Activated CD4-positive, alpha-beta T cell treated with anti-CD3 and anti-CD28 coated beads, Interleukin-2, amount 50 U/mL, for 1 hour (primary cell): ENCODE data around the gene IQSEC3.
"Not testable (repeated sequence)": the region's sequence is repeated elsewhere in the genome, so short reads cannot be mapped to it uniquely, and the experiment has no call there.

Experiments
- DNase-seq: peaks from one replicate; pipeline ENCODE4 v3.0.0-alpha.2; 2020

IQSEC3 gene

DNA sequence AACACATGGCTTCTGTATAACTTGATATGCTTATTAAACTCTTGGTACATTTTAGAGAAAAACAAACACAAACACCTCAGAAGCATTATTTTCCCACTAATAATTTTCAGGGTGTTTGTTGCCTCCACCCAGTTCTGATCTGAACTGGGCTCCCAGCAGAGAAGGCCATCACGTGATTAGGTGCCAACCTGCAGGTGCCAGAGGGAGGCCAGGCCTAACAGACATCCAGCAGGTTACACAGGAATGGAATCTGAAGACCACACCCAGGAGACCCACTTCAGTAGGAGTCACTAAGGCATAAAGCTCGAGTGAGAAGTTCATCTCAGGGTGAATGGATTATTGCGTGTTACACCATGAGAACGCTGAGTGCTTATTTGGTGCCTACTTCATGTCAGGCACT, 138.5 kb downstream of the IQSEC3 start:
- no peak for DNase-seq

DNA sequence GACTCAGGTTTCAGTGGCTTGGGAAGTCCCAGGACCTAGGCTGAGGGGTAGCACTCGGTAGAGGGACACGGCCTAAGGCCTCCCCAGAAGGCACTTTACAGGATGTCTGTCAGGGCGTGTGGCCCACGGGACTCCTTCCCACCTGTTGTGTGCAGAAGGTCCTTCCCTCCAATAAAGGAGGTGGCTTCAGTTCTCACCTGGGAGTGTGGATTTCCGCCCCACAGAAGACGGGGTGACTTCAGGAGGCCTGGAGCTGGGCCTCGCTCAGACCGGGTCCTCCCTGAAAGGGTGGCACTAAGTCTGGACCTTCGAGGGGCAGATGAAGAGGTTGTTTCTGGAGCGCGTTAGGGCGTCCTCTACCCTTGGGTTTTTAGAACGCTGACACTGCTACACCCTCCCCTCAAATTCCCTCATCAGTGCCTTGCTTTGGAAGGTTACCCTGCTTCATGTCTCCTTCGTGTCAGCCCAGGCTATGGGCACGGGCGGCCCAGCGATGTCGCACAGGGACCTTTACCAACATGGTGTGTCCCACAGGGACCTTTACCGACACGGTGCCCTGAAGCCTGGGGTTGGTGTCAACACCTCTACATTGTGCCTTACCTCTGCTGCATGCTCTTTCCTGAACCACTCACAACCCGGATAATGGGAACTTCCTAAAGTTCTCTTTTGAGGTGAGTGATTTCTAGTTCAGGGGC, 140.3 kb downstream of the IQSEC3 start:
- no peak for DNase-seq

DNA sequence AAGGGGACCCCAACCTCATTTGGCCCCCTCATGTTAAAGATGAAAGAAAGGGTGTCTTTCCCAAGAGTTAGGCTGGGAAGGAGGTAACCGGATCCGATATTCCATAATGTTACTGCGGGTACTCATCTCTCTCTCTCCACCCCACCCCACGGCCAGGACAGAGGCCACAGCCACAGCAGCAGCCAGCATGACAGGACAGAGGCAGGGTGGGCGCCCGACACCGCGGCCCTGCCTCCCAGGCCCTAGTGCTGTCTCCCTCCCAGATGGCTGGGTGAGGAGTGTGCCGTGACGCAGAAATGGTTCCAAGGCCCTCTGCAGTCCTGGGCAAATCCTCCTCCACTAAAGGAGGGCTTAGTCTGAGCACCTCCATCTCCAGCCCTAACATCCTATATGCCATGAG, 141.2 kb downstream of the IQSEC3 start:
- no peak for DNase-seq

DNA sequence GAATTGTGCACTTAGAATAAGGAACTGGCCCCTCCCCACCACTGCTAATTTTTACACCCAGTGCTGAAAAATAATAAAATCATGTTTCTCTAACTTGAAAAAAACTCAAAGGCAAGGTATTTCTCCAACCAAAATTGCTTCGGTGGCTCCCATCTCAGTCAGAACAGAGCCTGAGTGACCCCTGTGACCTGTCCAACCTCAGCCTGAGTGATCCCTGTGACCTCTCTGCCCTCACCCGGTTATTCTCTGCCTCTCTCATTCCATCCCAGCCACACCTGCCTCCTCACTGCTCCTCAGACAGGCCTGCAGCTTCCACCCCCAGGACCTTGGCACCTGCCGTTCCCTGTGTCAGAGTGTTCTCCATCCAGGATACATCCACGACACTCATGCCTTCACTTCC, 142.2 kb downstream of the IQSEC3 start:
- DNase-seq, result no peak

DNA sequence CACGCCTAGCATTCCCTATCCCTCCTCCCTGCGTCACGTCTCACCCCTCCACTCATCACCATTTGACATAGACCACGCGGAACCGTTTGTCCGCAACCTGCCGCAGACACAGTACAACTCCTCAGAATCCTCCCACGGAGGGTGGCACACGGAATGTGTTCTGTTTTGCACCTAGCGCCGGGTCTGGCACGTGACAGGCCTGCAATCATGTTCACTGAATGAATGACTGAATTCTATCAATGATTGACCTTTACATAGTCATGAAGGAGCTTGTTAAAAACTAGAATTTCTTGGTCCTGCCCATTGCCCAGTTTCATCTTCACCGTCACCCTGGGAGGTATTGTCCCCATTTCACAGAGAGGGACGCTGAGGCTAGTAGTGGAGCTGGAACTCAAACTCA, 142.7 kb downstream of the IQSEC3 start:
- DNase-seq, result no peak

DNA sequence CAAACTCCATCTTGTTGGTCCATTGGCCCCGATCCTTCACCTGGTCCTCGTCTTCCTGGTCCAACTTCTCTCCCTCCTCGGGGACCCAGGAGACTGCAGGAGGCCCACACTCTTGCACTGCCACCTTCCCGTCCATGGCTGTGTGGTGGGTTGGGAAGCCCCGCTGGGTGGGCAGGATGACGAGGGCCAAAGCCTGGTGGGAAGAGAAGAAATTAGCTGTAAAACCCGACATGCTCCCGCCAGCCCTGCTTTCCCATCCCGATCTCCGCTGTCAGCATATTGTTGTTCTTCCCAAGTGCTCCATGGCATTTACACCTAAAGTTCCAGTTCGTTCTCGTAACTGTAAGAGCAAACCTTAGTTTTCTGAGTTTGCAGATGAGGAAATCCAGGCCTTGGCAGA, 143.3 kb downstream of the IQSEC3 start:
- no peak for DNase-seq

DNA sequence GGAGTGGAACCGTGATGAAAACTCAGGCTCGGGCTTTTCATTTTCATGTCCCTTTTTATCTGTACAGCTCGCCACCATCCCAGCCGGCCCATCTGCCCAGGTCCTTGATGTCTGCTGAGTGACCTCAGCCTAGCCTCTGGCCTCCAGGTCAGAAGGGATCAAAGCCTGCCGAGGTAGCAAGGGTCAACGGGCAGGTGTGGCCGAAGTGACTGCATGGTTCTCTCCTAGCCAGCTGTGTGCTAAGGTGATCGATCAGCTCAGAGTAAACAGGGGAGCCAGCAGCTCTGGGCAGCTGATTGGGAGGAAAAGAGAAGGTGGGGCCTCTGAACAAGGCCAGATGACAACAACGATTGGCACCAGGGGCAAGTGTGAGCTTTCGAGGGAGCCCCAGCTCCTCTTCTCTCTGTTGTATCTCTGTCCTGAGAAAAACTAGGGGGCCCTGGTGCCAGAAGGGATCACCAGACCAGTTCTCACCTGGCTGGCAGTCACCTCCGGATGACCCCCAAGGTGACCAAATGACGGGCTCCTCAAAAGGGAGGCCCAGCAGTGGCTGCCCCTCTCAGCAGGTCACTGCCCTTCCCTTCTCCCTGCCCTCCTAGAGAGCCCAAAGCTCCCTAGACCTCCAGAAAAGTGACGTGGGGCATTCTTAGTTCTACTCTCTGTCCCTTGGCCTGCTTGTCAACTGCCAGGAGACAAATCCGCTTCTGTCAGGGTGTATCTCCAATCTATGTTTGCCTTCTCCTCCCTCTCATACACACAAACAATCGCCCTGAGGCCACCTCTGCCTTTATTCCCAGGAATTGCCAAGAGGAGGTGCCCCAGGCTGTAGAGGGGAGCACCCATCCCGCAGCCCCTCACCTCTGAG, 143.9 kb downstream of the IQSEC3 start:
- DNase-seq, result no peak

DNA sequence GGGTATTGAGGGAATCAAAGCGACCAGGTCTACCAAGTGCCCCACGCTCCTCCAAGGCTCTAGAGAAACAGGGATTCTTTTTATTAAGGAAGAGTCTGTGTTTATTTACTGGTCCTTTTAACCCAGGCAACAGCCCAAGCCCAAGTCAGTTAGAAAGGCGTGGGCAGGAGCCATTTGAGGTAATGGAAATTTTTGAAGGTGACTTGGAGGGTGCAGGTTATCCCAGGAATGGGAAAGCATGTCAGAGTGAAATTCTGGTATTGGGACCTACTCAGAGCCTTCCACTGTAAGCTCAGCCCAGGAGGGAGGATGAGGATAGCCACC, 144.5 kb downstream of the IQSEC3 start:
- DNase-seq, result no peak

DNA sequence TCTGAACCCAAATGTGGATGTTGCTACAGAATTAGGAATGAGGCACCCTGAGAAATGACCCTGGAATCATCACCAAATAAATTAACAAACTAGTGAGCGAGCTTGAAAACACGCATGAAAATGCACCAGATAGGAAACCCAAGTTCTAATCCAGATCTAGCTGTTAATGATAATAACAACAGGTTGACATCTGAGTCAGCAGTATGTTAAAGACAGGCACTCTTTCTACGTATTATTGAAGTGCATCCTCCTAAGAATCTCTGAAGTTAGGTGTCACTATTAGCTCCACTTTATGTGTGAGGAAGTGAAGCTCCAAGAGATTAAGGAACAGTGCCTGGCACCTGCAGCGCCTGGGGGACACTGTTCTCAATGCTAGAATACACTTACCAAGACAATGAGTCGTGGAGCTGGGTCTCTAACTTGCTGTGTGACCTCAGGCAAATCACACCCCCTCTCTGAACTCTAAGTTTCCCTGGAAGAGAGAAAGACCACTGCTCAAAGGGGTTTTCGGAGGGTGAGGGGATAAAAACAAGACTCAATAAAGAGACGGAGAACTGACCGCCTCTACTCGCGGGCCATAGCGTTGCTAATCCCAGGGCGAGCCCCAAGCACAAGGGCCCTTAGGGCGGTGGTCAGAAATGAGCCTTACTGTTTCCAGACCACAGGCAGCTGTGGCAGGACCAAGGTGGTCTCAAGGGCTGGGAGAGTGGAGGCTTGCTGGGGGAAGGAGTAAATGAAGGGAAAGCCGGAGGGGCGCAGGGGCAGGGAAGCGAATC, 145.3 kb downstream of the IQSEC3 start:
- DNase-seq, result no peak

DNA sequence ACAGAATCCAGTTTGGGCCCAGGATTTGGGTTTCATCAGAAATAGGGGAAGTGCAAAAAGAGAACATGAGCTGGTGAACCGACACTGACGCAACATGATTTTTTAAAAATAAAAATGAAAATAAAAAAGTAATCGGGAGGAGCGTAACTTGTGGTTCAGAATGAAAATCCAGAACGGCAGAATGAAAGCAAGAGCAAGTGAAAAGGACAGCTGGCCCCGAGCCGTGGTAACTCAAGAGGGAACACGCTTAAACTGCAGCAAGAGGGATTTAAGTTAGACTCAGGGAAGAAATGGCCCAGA, 145.8 kb downstream of the IQSEC3 start:
- DNase-seq, result no peak

DNA sequence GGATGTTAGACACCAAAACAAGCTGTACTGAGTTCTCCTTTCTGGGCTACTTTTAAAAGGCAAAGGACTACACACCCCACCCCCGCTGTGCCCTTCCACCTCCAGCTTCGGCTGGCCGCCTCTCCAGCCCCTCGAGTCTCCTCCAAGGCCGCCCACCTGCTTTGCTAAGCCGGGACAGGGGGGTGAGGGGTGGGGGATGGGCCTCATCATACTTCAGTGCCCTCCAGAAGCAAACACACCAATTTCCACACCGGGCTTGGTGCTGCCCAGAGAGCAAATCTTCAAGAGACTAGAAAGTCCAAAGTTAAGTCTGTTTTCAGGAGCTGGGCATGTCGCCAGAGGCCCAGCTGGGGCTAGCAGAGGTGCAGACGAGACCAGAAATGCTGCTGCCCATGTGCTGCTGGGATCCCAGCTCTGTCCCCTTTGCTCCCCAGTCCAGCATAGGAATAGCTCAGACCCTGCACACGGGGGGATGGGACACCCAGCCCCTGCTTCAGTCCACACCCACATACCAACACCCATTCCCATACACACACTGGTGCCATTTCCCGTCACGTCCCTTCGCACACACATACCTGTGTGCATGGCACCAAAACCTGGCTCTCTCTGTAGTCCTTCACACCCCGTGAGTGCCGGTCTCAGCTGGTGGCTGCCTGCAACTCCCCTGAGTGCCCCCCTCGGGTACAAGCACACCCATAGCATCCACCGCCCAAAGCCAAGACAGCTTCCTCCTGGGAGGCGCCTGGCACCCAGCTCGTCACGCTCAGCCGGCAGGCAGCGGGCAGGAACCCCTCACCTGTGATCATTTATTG, 146.4 kb downstream of the IQSEC3 start:
- DNase-seq, result no peak

DNA sequence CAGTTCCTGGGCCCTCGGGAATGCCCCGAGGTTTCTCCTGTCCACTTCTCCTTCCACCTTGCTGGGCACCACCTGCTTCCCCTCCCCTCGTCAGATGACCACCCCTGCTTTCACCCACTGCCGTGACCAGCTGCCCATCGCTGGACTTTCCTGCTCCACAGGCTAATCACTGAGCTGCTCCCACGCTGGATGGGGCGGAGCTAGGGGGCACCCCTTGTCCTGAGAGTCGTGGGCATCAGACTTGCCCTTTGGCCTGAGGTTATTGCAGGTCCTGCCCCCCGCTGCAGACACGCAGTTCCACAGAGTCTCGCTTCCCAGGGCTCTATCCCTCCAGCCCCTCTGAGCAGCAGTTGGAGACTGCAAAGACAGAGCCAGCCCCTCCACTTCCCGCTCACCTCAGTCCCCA, 147.0 kb downstream of the IQSEC3 start:
- DNase-seq, result no peak

DNA sequence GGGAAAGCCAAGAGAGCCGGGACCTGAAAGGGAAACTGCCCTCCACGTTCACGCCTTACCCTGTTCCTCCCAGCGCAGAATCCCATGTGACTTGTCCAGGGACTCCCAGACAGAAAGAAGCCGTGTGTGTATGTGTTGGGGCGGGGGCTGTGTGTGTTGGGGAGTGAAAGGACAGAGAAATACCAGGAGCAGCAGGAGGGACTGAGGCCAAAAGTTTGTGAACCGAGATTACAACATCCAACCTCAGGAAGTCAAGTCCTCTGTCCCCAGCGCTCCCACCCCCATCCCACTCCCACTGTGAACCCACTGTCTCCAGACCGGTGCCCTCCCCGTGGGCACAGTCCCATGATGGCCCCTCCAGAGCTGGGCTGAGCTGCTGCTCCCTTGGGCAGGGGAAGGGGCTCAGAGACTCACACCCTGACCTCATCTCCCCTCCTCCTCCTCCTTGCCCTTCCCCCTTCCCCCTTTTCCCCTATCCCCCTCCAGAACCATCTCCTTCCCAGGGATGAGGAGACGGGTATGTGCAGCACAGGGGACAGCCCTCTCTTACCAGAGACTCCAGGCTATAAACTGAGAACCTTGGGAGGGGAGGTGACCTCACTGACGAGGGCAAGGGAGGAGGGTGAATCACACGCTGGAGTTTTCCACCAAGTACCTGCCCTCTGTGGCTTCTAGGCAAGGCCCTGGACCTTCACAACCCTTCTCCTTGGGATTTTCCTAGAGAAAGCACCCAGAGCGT, 147.6 kb downstream of the IQSEC3 start, which contains the start of gene SLC6A12:
TSS of gene SLC6A12 (minus strand) at position 155 of the 739 bp plus-strand sequence. CDS start 4,171 bp downstream, outside the sequence.
- DNase-seq, result no peak

DNA sequence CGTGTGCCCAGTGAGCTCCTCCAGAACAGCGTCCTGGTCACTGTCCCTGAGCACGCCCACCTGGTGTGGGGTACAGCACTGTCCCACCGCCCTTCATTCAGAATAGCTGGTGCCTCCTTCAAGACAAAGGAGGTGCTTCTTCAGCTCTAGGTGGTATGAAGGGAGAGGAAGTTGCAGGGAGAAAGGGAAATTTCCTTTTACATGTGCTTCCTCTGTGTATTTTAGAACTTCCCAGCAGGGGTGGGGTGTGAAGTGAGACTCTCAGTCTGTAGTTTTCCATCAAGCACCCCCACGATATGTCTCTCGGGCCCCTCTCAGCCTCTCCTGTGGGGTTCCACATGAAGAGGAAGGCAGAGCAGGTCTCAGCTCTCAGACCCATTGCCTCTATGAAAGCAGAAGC, 148.5 kb downstream of the IQSEC3 start:
- DNase-seq, result no peak

DNA sequence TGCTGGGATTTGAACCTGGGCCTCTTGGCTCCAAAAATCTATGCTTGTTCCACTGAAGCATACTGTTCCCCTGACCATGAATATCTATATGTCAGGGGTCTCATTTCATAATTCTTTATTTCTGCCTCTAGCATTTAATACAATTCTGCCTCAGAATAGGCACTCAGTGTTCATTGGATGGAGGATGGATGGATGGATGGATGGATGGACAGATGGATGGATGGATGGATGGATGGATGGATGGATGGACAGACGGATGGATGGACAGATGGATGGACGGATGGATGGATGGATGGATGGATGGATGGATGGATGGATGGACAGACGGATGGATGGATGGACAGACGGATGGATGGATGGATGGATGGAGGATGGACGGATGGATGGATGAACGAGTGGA, 150.5 kb downstream of the IQSEC3 start:
- DNase-seq, result not testable (repeated sequence)

DNA sequence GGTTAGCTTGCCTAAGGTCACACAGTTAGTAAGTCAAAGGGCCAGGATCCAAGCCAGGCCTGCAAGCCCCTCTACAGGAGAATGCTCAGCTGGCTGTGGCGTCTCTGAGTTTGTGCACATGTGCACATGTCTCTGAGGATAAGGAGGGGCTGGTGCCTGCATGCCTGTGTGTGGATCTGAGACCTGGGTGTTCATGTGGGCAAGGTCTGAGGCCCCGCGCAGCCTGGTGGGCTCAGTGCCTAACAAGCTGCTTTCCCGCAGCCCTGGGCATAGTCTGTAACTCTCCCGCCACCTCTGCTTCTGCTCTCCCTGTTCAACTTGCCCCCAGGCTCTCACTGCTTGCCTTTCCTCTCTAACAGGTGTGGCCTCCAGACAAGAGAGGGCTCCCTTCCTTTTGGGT, 151.7 kb downstream of the IQSEC3 start:
- no peak for DNase-seq

DNA sequence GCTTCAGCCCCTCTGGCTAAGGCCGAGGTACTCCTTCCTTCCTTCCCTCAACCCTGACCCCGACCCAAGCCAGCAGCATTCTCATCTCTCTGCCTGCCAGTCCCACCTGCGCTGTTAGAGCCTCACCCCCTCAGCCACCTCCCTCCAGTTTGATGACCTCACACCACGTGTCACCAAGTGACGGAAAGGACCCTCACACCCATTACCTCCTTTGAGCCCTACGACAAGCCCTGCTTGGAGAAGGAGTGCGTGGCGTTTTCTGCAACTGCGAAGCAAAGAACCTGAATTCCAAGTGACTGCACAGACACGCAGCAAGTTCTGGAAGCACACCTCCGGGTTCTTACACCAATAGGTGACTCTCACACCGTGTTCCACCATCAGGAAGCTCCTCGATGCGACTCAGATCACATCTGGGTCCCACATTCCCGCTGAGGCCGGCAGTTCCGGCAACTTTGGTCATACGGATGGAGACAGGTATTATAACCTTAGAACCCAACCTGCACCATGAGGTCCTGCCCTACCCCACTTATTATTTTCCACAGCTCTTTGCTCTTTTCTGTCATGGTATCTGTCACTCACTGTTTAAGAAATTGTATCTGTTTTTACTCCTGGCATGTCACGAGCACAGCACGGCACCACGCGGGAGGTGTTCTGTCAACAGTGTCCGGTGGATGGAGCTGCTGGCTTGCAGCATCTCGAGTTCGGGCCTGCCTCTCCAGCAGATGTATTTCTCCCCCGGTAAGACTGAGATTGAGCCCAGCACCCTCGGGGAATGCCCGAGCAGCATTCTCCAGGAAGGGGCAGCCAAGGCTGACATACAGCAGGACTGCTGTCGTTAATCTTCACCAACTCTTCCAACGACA, 152.4 kb downstream of the IQSEC3 start:
- no peak for DNase-seq

DNA sequence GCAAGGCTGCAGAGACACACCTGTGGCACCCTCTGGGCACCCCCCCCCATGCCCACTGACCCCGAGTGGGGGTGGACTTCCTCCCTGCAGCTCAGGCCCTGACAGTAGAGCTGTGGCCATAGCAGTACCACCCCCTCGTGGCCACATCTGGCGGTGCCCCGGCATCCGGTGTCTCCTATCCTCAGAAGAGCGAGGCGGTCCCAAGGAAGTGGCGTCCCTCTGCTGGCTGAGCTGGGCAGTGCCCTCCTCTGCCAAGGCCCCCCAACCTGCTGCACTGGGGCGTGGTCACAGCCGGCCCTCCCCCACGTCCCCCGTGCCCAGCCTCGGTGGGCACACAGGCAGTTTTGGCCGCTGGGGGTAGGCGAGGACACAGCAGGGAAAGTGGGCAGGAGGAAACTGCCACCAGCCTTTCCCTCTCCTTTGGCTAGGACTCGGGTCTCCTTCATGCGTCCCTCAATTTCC, 153.4 kb downstream of the IQSEC3 start:
- DNase-seq, result peak; percentile 25

DNA sequence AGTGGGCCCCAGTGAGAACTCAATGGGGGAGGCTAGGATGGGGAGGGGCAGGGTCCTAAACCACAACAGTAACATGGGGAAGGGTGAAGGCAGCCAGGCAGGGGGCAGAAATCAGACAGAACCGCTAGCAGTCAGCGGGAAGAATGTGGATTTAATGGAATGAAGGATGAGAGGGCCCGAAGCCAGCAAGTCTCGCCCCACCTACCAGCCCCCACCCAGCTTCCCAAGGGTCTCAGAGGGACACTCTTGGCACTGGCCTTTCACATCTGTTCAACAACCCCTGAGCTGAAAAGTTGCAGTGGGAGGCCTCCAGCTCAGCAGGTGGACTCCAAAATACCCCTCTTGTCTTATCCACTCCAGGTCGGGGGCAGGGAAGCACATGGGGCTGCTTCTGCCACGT, 153.9 kb downstream of the IQSEC3 start:
- DNase-seq, result no peak

DNA sequence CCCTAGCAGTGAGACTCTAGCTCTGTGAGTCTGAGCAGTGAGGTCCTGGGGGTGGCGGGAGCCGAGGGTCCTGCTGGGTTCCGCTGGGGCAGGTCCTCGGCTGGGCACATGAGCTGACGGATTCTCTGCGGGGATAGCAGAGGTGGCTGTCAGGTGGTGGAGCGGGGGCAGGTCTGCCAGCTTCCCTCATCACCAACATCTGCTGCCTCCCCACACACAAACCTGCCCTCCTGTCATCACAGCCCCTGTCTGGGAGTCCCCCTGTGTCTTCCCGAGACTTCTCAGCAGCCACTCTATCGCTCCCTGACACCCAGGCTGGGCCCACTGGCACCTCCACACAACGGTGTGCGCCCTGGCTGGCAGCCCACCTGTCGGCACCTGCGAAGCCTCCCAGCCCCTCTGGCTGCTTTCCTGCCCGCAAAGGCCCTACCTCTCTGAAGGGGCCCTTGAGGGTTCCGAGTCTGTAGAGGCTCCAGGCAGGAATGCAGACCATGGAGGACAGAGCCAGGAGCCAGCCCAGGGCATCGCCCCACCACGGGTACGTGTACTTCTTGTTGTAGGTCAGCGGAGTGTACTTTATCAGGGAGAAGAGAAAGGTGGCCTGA, 154.5 kb downstream of the IQSEC3 start:
- DNase-seq, result no peak

DNA sequence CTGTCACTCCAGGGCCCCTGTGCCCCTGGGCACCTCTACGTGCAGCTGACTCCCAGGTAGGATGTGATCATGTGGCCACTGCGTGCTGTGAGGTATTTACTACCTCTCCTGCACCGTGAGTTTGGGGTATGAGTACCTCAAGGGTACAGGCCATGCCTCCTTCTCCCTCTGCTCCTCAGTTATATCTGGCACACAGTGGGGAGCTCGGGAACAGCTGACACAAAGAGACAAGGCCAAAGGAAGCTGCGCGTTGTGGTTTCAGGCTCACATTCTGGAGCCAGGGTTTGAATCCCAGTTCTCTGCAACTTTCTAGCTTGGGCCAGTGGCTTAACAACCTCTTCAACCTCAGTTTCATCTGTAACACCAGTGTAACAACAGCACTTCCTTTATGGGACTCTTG, 155.2 kb downstream of the IQSEC3 start:
- DNase-seq, result no peak
